HAP-1 (cell line): Measurements from ENCODE around the gene GABRB2.
"Not testable (repeated sequence)": the region's sequence is repeated elsewhere in the genome, so short reads cannot be mapped to it uniquely, and the experiment has no call there.

Experiments
- DNase-seq, 2 experiments: peaks; one replicate each; pipeline ENCODE4 v3.0.0-alpha.2; 2016 to 2020; ENCODE audit warnings: low spot score in 2 of 2
- H3K27me3 ChIP-seq: fragments of 250-450 bp; sonication (Bioruptor Pico); 2 replicates; pipeline ENCODE4 v1.5.1; 2020; ENCODE audit warnings: low read depth, mild to moderate bottlenecking, moderate library complexity
- H3K36me3 ChIP-seq: fragments of 250-450 bp; sonication (Bioruptor Pico); replicated peaks from 2 replicates; pipeline ENCODE4 v1.5.1; 2020; ENCODE audit warnings: mild to moderate bottlenecking
- H3K4me1 ChIP-seq: fragments of 250-450 bp; sonication (Bioruptor Pico); 2 replicates; pipeline ENCODE4 v1.5.1; 2020; ENCODE audit warnings: mild to moderate bottlenecking
- H3K4me3 ChIP-seq: fragments of 250-450 bp; sonication (Bioruptor Pico); 2 replicates; pipeline ENCODE4 v1.5.1; 2020; ENCODE audit warnings: mild to moderate bottlenecking, moderate library complexity
- H3K9me3 ChIP-seq: fragments of 250-450 bp; sonication (Bioruptor Pico); 2 replicates; pipeline ENCODE4 v1.5.1; 2020; ENCODE audit warnings: mild to moderate bottlenecking, moderate library complexity
- in situ Hi-C: fragments of 300-500 bp; cut with MboI; formaldehyde crosslinking; loops from 3 replicates; pipeline ENCODE4 v1.14.3; 2020; ENCODE audit warnings: low sequenced_read_pairs, inconsistent platforms, mixed read lengths

Gene GABRB2

DNA sequence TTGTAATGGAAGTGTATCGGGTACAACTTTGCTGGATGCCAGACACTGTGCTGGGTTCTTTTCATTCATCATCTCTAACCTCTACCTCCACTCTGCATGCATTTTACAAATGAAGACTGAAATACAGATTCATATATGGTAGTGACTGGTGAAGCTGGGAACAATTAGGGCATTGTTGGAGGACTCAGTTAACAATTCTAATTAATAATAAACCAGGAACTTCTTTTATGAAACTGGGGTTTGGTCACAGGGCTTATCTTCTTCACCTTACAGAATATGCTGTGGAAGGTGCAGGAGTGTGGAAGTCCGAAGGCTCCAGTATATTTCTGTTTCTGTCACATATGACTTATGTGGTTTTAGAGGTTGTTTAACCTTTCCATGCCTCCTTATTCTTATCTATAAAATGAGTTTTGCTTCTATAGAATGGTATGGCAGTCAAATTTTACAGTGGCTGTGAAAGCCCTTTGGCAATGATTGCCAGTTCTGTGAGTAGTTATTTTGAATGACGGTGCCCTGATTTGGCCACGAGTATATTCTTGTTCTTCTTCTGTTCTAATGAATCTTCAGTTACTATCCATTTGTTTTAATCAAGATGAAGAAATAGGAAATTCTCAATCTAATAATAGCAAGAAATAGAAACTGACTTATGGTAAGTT, 284.7 kb downstream of the GABRB2 start:
- H3K4me3 ChIP-seq, result no peak overlapping the region
- in situ Hi-C loops, result no loop called here
- H3K4me1 ChIP-seq, result no peaks in the 10 kb centered on the region
- H3K27me3 ChIP-seq, result no peaks in the 10 kb centered on the region
- DNase-seq, result no peak
- no peaks in the 10 kb centered on the region for H3K36me3 ChIP-seq
- H3K9me3 ChIP-seq, result no peaks in the 10 kb centered on the region

DNA sequence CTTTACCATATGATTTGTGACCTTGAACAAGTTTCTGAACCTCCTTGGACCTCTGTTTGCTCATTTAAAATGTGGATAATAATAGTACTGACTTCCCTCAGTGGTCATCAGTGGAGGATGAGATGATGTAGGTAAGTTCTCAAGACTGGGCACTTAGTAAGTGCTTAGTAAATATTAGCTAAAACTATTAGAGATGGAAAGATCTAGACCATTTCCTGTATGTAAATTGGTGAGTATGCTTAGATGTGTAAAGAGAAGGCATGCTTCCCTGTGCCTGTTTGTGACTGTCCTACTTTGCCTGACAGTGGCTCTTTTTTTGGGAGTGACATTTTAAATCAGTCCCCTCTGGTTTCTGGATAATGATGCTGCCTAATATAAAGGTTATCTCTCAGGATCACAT, 288.1 kb downstream of the GABRB2 start:
- in situ Hi-C loops, result no loop called here
- no peaks in the 10 kb centered on the region for H3K9me3 ChIP-seq
- H3K4me1 ChIP-seq, result no peaks in the 10 kb centered on the region
- no peak for DNase-seq
- no peaks in the 10 kb centered on the region for H3K27me3 ChIP-seq
- no peak overlapping the region for H3K4me3 ChIP-seq
- H3K36me3 ChIP-seq, result no peaks in the 10 kb centered on the region

DNA sequence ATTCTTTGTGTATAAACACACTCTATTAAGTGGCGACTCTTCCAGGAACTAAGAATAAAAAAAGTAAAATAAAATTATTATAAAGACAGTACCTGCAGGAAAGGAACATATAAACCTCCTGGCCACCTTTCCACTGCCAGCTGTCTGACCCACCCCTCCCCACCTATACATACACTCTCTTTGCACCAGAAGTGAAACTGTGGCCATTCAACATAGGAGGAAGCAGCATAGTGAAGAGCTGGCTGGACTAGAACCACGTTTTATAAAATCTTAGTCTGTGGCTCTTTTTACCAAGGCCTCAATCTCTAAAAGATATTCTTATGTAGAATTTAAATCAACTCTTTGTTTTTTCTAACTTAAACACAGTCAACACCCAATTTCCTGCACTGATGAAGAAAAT, 289.6 kb downstream of the GABRB2 start:
- no peak for DNase-seq
- no peaks in the 10 kb centered on the region for H3K36me3 ChIP-seq
- H3K4me1 ChIP-seq, result no peaks in the 10 kb centered on the region
- no peaks in the 10 kb centered on the region for H3K9me3 ChIP-seq
- no peaks in the 10 kb centered on the region for H3K27me3 ChIP-seq
- in situ Hi-C loops, result no loop called here
- no peak overlapping the region for H3K4me3 ChIP-seq

DNA sequence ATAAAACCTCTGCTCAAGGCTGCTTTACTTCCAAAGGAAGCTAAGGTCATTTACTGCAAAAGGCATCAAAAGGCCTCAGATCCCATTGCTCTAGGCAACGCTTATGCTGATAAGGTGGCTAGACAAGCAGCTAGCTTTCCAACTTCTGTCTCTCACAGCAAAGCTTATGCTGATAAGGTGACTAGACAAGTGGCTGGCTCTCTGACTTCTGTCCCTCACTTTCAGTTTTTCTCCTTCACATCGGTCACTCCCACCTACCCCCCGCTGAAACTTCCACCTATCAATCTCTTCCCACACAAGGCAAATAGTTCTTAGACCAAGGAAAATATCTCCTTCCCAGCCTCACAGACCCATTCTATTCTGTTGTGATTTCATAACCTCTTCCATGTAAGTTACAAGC, 293.6 kb downstream of the GABRB2 start:
- H3K4me1 ChIP-seq, in situ Hi-C loops, H3K9me3 ChIP-seq, H3K27me3 ChIP-seq, DNase-seq, H3K36me3 ChIP-seq, H3K4me3 ChIP-seq: not testable (repeated sequence)

DNA sequence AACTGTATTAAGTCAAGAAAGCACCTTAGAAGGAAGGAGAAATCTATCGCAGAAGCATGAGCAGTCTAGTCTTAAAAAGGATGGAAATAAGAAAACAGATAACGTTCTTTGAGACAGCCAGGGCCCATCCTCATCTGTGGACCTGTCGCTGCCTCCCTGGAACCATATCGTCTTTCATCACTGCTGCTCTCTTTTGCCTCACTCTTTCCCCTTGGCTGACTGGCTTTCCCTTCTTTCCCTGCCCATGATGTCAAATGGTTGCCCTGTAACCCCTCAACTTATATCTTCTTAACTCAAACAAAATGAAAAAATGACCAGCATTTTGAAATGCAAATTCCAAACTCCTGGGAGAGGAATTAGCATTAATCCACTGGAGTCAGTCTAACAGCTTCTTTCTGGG, 299.8 kb downstream of the GABRB2 start:
- in situ Hi-C loops, result no loop called here
- DNase-seq, result no peak
- Histone ChIP-seq H3K9me3 (no peaks in the 10 kb centered on the region), H3K4me3 (no peak overlapping the region), H3K36me3 (no peaks in the 10 kb centered on the region), H3K27me3 (no peaks in the 10 kb centered on the region), H3K4me1 (no peaks in the 10 kb centered on the region)

DNA sequence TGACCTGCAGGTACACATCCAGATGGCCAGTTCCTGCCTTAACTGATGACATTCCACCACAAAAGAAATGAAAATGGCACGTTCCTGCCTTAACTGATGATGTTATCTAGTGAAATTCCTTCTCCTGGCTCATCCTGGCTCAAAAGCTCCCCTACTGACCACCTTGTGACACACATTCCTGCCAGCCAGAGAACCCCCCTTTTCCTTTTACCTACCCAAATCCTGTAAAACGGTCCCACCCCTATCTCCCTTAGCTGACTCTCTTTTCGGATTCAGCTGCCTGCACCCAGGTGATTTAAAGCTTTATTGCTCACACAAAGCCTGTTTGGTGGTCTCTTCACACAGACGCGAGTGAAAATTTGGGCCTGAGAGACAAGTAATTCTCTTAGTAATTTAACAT, 300.7 kb downstream of the GABRB2 start:
- H3K36me3 ChIP-seq, in situ Hi-C loops, DNase-seq, H3K27me3 ChIP-seq, H3K4me1 ChIP-seq, H3K9me3 ChIP-seq, H3K4me3 ChIP-seq: not testable (repeated sequence)
